ENCODE data around the gene SPARCL1.

The SPARCL1 gene

DNA sequence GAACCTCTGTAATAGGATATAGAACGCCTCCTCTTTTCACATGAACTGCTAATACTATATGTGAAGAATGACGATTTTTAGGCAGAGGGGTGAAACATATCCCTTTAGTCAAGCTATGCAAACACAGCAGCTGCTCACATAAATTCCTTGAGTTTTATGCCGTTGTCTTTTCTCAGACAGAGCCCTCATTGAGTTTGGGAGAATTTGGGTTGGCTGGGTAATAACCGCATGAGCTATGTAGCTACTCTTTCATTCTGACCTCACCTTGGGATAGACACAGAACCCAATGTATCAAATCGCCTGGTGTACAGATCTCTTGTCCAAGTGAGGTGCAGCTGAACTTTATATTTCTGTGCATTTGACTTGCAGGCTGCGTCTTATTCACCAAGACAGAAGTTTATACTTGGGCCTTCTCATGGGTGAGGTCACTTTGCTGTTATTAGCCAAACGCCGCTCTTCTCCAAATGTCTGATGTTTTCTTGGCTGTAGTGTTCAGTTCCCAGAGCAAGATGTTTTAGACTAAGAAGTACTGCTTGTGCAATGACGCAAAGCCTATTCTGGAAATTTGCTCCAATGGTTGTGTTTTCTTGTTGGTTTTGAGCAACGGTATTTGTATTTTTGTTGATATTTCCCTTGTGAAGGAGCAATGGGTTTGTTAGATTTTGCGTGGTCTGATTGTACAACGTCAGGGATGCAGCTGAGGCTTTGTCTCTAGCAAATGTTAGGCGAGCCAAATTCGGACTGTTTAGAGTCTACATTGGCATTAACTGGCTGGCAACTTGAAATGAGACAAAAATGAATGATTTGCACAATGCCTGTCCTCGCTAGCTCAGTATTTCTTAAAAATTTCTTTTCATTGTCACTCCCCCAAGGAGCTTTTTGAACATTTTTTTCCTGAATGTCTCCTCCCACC is 11.2 kb upstream of the SPARCL1 start:
- DNase-seq, result no peak

DNA sequence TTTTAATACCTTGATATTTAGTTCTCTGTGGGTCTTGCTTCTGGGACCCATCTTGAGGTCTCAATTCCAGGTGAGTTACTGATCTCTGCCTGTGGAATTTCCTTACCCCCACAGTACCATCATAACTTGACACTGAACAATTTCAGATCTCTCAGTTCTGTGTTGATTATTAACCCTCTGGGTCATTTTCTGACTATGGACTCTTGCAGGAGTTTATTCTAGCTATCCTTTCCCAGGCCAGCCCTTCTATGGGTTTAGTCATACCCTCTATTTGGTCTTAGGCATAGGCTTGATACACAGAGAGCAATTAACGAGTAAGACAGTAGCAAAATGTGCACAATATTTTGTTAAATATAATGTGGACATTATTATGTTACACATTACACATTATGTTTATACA is 3.7 kb upstream of the SPARCL1 start:
- no peak for DNase-seq

- no peak for DNase-seq
Observed at GRCh38 chr4:87532109-87532508, 2.9 kb upstream of the SPARCL1 start.

GRCh38 chr4:87531621-87532020 is 2.4 kb upstream of the SPARCL1 start:
- no peak for DNase-seq

DNA sequence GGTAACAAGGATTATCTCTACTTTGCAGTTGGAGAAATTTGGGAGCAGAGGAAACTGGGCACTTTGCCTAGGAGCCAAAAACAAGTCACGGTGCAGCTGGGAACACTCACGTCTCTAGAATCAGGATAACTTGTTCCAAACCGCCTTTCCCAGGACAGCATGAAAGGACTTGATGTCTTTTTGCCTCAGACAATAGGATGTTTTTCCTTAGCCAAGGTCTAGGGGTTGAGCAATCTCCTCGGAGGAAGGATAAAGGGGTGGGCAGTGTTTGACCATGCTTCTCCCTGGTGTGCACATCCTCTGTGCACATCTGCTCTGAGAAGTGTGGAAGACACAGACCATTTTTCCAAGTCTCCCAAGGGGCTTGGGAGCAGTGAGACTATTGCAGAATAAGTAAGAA is 1.7 kb upstream of the SPARCL1 start:
- no peak for DNase-seq

DNA sequence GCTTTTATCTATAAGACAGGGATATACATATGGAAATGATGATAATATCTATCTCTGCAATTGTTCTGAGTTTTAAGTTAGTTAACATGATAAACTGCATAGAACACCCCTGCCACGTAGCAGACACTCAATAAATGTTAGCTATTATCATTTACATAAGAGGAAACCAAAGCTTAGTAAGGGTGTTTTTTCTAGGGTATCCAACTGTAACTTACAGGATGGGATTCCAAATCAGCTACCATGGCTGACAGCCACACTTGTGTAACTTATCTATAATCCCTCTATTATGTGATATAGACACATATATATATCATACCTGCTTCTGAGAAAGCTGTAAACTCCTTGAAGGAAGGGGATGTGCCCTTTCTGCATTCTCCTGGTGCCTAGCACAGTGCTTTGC is 1.1 kb upstream of the SPARCL1 start:
- no peak for DNase-seq

GRCh38 chr4:87527431-87528220 is 1.6 kb downstream of the SPARCL1 start:
- DNase-seq, result no peak

GRCh38 chr4:87525636-87526295 is 3.4 kb downstream of the SPARCL1 start:
- DNase-seq, result no peak

- no peak for DNase-seq
Observed at GRCh38 chr4:87524456-87524855, 4.7 kb downstream of the SPARCL1 start.

DNA sequence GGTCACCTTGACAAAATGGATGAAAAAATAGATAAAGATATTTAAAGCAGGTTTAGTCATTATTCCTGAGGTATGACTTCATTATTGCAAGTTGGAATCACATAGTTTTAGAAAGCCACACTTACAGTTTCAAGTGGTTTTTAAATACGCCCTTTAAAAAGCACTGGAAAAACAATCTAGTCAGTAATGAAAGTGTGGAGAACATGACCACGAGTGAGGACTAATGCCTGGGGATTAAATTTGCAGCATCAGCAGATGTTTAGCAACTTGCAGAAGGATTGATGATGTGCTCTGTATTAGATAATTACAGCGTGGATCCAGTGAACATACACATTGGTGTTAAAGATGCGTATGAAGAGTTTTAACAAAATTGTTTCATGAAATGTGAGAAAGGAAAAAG is 5.9 kb downstream of the SPARCL1 start:
- no peak for DNase-seq

DNA sequence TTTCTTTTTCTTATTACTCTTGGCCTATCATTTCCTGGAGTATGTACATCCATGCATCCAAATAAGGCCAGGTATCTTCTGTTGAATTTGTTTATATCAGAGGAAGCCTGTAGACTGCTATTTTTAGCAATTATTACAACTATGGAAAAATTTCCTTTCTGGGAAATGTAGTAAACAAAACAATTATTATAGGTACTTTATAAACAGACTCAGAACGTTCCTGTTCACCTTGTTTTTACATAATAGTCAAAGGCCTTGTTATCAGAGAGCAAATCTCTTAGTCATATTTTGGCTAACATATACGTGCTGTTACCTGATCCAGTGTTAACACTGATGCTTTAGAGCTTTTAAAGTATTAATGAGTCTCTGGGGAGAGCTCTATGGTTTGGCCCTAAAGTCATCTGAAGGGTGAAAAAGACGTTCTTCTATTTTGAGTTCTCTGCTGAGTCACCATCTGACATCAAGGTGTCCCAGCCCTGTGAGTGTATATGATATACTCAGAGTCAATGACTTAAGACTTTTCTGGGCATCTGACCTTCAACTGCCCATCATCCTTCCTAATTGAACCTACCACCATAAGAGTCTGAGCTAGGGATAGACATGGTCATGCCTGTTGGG is 7.3 kb downstream of the SPARCL1 start:
- DNase-seq, result peak; percentile 76 to 83

- DNase-seq, result no peak
Observed at GRCh38 chr4:87521319-87521718, 7.9 kb downstream of the SPARCL1 start.

DNA sequence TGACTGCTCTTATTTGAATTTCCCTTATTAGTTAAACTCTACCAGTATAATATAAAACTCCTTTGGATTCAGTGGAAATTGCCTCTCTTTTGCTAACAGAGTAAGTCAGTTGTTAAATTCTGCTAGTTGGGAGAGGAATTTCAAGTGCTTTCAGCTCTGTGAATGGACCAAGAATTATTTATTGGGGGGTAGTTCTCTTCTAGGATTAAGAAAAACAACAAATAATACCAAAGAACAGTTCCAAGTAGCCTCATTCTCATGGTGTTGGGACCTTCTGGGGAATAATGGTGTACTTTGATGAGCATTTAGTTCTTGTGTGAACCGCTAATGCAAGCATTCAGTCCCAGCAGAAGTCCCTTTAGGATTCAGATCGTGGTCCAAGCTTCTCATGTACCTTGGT is 11.6 kb downstream of the SPARCL1 start:
- DNase-seq, result no peak

DNA sequence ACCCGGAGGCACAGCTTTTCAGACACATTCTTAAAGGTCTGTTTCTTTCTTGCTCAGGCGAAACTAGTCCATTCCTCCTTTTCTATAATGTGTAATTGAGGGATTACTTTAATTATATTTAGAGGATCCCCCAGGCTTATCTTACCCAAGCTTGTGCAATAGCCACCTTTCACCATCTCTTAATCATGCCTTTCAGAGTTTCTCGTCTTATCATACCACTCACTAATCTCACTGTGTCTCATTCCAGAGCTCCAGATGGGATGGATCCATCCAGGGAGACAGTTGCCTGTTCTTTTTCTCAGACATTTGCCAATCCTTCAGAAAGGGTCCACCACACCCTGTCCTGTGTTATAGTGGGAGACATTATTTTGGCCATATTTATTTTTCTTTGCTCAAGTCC is 12.5 kb downstream of the SPARCL1 start:
- DNase-seq, result no peak

DNA sequence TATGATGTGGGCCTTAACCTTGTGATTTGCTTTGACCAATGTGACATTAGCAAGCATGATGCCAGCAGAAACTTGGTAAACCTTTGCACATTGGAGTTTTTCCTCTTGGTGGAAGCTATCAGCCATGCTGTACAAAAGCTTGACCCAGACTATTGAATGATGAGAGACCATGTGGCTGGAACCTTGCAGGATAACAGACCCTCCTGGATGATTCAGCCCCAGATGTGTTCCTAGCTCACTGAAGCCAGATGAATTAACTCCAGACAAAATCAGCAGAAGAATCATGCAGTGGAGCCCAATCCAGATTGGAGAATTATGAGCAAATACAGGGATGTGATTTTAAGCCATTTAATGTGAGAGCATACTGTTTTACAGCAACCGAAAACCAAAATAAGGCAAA is 16.8 kb downstream of the SPARCL1 start:
- DNase-seq, result no peak

- DNase-seq, result no peak
Observed at GRCh38 chr4:87511500-87511899, 17.7 kb downstream of the SPARCL1 start.

- DNase-seq, result no peak
Observed at GRCh38 chr4:87510747-87511146, 18.4 kb downstream of the SPARCL1 start.

GRCh38 chr4:87506974-87507701 is 22.0 kb downstream of the SPARCL1 start:
- DNase-seq, result no peak

DNA sequence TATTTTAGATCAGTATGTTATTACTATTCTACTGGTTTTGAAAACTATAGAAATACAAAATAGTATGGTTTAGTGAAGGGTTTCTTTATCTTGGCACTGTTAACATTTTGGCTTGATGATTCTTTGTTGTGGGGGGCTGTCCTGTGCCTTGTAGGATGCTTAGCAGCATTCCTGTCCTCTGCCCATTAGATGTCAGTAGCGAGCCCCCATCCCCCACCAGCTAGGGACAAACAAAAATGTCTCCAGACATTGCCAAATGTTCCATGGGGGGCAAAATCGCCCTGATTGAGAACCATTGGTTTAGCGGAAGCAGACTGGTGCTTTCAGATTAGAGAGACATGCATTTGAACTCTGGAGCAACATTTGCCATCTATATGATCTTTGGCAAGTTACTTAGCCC is 23.3 kb downstream of the SPARCL1 start:
- DNase-seq, result no peak

DNA sequence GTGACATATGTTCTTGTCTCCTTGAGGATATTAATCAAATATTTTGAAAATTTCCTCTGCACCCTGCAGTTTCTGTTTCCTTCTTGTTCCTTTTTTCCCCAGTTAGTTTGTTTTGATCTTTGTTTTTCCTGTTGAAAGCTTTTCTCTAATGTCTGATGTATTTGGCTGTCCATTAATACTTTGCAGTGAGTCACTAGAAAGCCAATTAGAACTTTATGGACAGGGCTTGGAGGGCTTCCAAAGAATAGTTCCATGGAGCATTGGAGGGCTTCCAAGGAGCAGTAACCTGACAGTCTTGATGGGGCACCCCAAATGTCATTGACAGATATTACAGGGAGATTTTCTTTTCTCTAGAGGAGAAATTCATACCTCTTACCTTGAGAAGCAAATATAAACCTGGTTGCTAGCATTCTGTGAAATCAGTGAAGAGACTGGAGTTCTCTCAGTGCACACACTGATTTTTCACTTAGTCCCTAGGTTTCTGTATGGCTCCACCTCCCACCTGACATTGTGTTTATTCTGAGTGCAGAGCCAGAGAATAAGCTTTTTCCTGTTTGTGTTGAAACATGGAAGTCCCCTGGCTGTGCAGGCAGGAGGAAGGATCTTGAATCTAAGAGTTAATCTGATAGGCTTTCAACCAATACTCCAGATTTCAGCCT is 26.5 kb downstream of the SPARCL1 start:
- no peak for DNase-seq

GRCh38 chr4:87500092-87500462 is 29.1 kb downstream of the SPARCL1 start:
- DNase-seq, result no peak

All from NCI-H526 (cell line).